H4 (cell line): ENCODE results near the gene CDH18. TPM values are rescaled to one million over a fixed set of nuclear protein-coding genes. Genes with fewer than 3 reads are reported as not detected.
A peak's percentile ranks its signal among the peaks of the same experiment; 100 is the strongest.

Source experiments
- DNase-seq: peaks from one replicate; pipeline ENCODE4 v3.0.0-alpha.2; 2015; ENCODE audit warnings: low spot score
- total RNA-seq: library from RNA; depleted of rRNA; stranded (reverse); fragments of >200 nt; shearing (Covaris generic); gene quantifications from 2 replicates; pipeline ENCODE4 v1.2.3, GENCODE V29; 2014; rRNA removed

The CDH18 gene
- 3.2 and 9.8 TPM in 2 replicates for total RNA-seq

DNA sequence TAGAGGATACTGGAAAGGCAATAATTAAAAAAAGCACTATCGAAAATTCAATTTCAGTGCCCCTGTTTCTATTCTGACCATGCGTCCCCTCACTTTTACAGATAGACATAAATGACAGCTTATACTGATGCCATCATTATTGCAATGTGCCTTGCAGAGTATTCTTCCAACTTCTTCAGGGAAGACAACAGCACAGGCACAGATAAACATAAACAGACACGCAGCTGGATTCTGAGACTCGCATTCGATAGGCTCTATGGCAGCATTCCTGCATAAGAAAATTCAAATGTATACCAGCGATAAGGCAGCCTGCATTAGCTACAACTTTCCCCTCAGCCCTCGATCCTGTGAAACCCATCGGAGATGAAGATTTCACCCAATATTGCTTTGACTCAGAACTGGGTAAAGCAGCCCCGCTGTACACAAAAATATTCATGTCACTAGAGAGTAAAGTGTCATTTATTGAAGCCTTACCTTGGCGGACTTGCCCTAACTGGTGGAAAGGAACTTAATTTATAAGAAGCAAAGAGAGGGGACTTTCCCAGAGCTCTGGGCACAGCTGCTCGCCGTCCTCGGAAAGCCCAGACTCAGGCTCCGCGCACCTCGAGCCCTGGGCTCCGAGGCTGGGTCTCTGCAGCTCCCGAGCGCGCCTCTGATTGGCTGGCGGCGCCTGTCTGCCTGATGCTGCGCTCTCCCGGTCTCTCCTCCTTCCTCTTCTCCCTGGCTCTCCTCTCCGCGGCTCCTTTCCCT, at the start of gene CDH18:
CDH18 (minus strand) TSS at position 589 of the 750 bp plus-strand sequence. CDS start 149,214 bp downstream, outside the sequence.
- DNase-seq: peak; percentile 53

DNA sequence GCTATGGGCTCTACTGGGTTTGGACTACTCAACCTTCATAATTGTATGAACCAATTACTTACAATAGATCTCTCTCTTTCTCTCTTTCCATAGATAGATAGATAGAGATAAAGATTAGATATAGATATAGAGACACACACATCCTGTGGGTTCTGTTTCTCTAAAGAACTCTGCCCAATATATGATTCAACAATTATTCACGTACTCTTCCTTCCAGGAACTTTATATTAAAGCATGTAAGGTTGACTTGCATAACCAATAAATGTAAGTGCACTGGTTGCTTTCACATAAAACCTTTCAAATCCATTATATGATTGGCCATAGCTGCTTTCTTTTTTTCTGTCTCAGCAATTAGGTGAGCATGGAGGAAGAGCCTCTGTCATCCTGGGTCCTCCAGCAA, 46.7 kb upstream of the CDH18 start:
- DNase-seq: no peak

DNA sequence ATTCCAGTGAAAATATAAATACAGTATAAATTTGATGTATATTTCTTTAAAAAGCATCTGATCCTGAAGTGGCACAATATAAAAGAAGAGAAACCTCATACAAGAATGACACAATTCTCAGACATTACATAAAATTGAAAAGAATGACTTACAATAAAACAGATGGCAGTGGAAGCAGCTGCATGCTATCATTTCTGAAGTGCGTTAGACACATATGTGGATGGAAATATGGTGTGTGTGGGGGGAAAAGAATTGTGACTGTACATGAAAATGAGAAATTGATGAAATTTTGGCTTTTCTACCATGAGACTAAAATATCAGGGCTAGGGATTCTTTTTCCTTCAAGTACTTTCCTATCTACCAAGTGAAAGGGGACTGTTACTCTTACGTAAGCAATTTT, 45.9 kb upstream of the CDH18 start:
- no peak for DNase-seq

GRCh38 chr5:20032896-20033295, 44.9 kb upstream of the CDH18 start:
- DNase-seq: no peak

DNA sequence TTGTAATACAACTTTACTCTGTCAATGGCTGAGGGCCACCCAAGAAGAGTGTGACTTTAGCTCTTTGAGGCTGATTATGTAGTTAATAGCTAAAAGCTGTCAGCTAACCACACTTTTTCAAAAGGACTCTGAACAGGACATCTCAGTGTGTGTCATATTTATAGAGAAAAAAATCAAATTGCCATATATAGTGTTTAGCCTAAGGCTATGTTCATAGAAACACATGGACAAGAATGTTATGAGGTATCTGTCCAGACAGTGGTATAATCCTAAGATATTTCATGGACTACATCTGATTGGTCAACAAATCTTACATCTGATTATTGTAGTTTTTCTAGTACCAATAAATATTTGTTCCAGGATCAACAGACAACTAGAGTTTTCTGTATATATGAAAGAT, 42.1 kb upstream of the CDH18 start:
- DNase-seq: peak; percentile 19

GRCh38 chr5:20029266-20029665, 41.3 kb upstream of the CDH18 start:
- no peak for DNase-seq

DNA sequence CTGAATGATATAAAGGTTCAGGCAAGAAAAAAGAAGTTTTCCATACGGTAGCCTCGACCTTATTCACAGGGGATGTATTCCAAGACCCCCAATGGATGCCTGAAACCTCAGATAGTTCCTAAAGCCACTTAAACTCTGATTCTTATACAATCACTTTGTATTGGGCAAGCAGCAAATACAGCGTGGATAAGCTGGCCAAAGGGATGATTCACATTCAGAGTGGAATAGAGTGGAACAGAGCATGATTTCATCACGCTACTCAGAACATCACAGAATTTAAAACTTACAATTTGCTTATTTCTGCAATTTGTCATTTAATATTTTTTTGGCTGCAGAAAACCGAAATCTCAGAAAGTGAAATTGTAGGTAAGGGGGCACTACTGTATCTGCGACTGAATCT, 40.5 kb upstream of the CDH18 start:
- no peak for DNase-seq

- DNase-seq: no peak
Observed at GRCh38 chr5:20023686-20024180, 35.7 kb upstream of the CDH18 start.

DNA sequence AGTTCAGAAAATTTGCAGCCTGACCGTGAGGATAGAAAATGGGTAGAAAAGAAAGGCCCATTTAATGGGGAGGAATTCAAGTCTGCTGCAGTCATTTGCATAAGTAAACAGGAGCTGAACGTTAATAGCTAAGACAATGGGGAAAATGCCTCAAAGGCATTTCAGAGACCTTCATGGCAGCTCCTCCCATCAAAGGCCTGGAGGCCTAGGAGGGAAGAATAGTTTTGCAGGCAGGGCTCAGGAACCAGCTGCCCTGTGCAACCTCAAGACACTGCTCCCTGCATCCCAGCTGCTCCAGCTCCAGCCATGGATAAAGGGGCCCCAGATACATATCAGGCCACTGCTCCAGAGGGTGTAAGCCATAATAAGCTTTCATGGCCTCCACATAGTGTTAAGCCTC, 32.2 kb upstream of the CDH18 start:
- DNase-seq: no peak

- no peak for DNase-seq
Observed at GRCh38 chr5:20017021-20017420, 29.0 kb upstream of the CDH18 start.

DNA sequence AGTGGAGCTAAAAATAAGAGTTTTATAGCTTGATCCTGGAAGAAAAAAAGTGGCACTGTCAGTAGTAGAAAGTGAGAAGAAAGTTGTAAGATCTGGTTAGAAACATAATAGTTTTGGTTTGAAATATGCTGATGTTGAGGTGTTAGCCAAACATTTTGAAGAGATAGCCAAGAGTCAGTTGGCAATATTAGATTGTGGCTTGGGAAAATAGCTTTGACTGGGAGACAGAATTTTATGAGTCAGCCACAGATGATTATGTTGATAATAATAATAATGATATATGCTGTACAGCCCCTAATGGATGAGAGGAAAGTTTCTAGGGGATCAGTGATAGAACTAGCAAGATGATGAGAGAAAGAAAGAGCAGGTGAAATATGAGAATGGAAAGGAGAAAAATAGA, 12.4 kb upstream of the CDH18 start:
- DNase-seq: no peak

- no peak for DNase-seq
Observed at GRCh38 chr5:19988457-19988856, 457 bp upstream of the CDH18 start.

- no peak for DNase-seq
Observed at GRCh38 chr5:19986806-19987205, 1.2 kb downstream of the CDH18 start.

GRCh38 chr5:19986031-19986619, 1.9 kb downstream of the CDH18 start:
- no peak for DNase-seq

DNA sequence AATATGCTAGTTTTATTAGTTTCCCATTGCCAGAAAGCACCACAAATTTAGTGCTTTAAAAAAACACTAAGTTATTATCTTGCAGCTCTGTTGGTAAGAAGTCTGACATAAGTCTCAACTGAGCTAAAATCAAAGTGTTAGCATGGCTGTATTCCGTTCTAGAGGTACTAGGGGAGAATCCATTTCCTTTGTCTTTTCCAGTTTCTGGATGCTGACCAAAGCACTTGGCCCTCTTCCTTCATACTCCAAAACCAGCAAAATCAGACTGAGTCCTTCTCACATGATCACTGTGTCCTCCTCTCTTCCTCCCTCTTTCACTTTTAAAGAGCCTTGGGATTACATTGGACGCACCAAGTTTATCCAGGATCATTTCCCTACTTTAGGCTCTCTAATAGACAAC, 9.5 kb downstream of the CDH18 start:
- no peak for DNase-seq

GRCh38 chr5:19977099-19977498, 10.9 kb downstream of the CDH18 start:
- no peak for DNase-seq

- no peak for DNase-seq
Observed at GRCh38 chr5:19975795-19976194, 12.2 kb downstream of the CDH18 start.

DNA sequence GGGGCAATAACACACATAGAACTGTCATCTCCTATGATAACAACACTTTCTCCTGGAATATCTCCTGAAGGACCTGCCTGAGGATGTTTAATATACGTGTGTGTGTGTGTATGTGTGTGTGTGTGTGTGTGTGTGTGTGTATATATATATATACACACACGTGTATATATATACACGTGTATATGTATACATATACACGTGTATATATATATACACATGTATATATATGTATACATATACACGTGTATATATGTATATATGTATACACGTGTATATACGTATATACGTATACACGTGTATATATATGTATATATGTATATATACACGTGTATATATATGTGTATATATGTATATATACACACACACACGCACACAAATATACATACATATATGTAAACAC, 27.5 kb downstream of the CDH18 start:
- no peak for DNase-seq

- no peak for DNase-seq
Observed at GRCh38 chr5:19959830-19960384, 28.1 kb downstream of the CDH18 start.

GRCh38 chr5:19950897-19951296, 37.1 kb downstream of the CDH18 start:
- no peak for DNase-seq

DNA sequence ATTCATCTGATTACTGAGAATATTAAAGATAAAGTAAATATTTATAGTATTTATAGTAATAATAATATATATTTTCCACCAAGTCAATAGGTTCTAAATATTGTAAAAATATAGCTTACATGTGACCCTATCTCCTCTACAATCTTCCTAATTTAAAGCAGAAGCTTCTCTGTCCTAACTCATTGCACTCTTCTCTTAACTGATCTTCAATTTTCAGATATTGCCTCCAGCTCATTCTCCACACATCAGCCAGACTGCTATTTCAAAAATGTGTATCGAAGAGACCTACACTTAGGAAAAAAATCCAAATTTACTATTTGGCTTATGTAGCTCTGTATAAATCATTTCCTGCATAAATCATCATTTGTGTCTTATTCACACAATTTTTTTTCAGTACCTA, 47.8 kb downstream of the CDH18 start:
- no peak for DNase-seq

- no peak for DNase-seq
Observed at GRCh38 chr5:19930451-19930850, 57.5 kb downstream of the CDH18 start.
